ENCODE data around the gene DDB1. TPM values are rescaled to one million over a fixed set of nuclear protein-coding genes. Genes with fewer than 3 reads are reported as not detected.
A peak's percentile ranks its signal among the peaks of the same experiment; 100 is the strongest.

Gene DDB1
- total and polyA plus RNA-seq, 2 of the 13 experiments (the other 11 are each of a cell fraction or from before 2014, with no cell fraction given), result 217 to 266 TPM

GRCh38 chr11:61294717-61295595, 37.9 kb downstream of the DDB1 start, which contains the start of gene VWCE (continued):
- TF ChIP-seq THAP9 (CRISPR knock-in tag; IDR thresholded peaks at IDR 0.05; ENCODE audit: borderline replicate concordance) (peak; percentile 42; the same call in 1 of the 2 replicates), SOX13 (IDR thresholded peaks at IDR 0.05) (no peak), SOX13 (CRISPR knock-in tag; conservative IDR thresholded peaks at IDR 0.05 in 1 of 2, IDR thresholded peaks at IDR 0.05 in 1 of 2) (peak in 1 of 2 experiments; percentile 48; a peak in 1 of 4 replicates), PITX1 (CRISPR knock-in tag; IDR thresholded peaks at IDR 0.05) (peak; percentile 1), JUND (CRISPR knock-in tag; IDR thresholded peaks at IDR 0.05) (no peak), ZNF501 (CRISPR knock-in tag; IDR thresholded peaks at IDR 0.05) (peak; percentile 80), SP4 (CRISPR knock-in tag; IDR thresholded peaks at IDR 0.05) (no peak), MAFG (CRISPR knock-in tag; IDR thresholded peaks at IDR 0.05) (no peak), CEBPG (CRISPR knock-in tag; IDR thresholded peaks at IDR 0.05) (no peak), ZSCAN5A (CRISPR knock-in tag; IDR thresholded peaks at IDR 0.05; ENCODE audit: borderline replicate concordance) (no peak), ZNF670 (CRISPR knock-in tag; IDR thresholded peaks at IDR 0.05; ENCODE audit: borderline replicate concordance) (no peak; the same call in 1 of the 2 replicates), KLF12 (CRISPR knock-in tag; IDR thresholded peaks at IDR 0.05; ENCODE audit: borderline replicate concordance) (peak; percentile 35; the same call in 1 of the 2 replicates), PRMT3 (CRISPR knock-in tag; IDR thresholded peaks at IDR 0.05; ENCODE audit: borderline replicate concordance, low read depth) (no peak), RNF2 (conservative IDR thresholded peaks at IDR 0.05; ENCODE audit: low read depth) (no peak), ZNF3 (CRISPR knock-in tag; IDR thresholded peaks at IDR 0.05) (no peak), HDAC1 (CRISPR knock-in tag; IDR thresholded peaks at IDR 0.05) (peak; percentile 46), NCOA1 (CRISPR knock-in tag; IDR thresholded peaks at IDR 0.05) (no peak), ZNF260 (CRISPR knock-in tag; IDR thresholded peaks at IDR 0.05; ENCODE audit: borderline replicate concordance, low read depth) (no peak), ZNF776 (CRISPR knock-in tag; IDR thresholded peaks at IDR 0.05) (peak; percentile 15; the same call in 1 of the 2 replicates), ZNF749 (CRISPR knock-in tag; IDR thresholded peaks at IDR 0.05; ENCODE audit: borderline replicate concordance) (no peak)
- TF ChIP-seq, protein P1, sequence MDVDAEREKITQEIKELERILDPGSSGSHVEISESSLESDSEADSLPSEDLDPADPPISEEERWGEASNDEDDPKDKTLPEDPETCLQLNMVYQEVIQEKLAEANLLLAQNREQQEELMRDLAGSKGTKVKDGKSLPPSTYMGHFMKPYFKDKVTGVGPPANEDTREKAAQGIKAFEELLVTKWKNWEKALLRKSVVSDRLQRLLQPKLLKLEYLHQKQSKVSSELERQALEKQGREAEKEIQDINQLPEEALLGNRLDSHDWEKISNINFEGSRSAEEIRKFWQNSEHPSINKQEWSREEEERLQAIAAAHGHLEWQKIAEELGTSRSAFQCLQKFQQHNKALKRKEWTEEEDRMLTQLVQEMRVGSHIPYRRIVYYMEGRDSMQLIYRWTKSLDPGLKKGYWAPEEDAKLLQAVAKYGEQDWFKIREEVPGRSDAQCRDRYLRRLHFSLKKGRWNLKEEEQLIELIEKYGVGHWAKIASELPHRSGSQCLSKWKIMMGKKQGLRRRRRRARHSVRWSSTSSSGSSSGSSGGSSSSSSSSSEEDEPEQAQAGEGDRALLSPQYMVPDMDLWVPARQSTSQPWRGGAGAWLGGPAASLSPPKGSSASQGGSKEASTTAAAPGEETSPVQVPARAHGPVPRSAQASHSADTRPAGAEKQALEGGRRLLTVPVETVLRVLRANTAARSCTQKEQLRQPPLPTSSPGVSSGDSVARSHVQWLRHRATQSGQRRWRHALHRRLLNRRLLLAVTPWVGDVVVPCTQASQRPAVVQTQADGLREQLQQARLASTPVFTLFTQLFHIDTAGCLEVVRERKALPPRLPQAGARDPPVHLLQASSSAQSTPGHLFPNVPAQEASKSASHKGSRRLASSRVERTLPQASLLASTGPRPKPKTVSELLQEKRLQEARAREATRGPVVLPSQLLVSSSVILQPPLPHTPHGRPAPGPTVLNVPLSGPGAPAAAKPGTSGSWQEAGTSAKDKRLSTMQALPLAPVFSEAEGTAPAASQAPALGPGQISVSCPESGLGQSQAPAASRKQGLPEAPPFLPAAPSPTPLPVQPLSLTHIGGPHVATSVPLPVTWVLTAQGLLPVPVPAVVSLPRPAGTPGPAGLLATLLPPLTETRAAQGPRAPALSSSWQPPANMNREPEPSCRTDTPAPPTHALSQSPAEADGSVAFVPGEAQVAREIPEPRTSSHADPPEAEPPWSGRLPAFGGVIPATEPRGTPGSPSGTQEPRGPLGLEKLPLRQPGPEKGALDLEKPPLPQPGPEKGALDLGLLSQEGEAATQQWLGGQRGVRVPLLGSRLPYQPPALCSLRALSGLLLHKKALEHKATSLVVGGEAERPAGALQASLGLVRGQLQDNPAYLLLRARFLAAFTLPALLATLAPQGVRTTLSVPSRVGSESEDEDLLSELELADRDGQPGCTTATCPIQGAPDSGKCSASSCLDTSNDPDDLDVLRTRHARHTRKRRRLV (CRISPR knock-in tag; IDR thresholded peaks at IDR 0.05), result no peak
